Endothelial cell of umbilical vein (primary cell): Measurements from ENCODE around the gene SLF2. TPM values are rescaled to one million over a fixed set of nuclear protein-coding genes. Genes with fewer than 3 reads are reported as not detected.

Experiments
- BruUV-seq: library from RNA; stranded (reverse); fragments of 400-500 nt; replicated peaks from 2 replicates; lab custom pipeline; 2021; lab: Mats Ljungman, UMichigan
- CTCF ChIA-PET: fragments of 300-600, 350-600 bp; sonication (Branson Sonifier 250); formaldehyde crosslinking; loops from one replicate; lab custom pipeline; 2021; ENCODE audit warnings: antibody characterized with exemption, inconsistent platforms; lab: Charles Lee
- POLR2A ChIA-PET: fragments of 300-600, 350-600 bp; sonication (Branson Sonifier 250); formaldehyde crosslinking; loops from one replicate; lab custom pipeline; 2021; ENCODE audit warnings: antibody characterized with exemption, inconsistent platforms; lab: Charles Lee
- DNase-seq: peaks from one replicate; pipeline ENCODE4 v3.0.0-alpha.2; 2011; ENCODE audit warnings: low read depth, low spot score
- FAIRE-seq: peaks from 2 replicates; lab custom pipeline; 2011; peaks lifted over from hg19 to GRCh38; lab: Jason Lieb, UNC
- H2AFZ ChIP-seq: 2 replicates; pipeline ENCODE4 v1.6.0; 2012; ENCODE audit warnings: low read depth, low read length, control low read depth, inconsistent platforms
- H3K27ac ChIP-seq: 2 replicates; pipeline ENCODE4 v1.5.1; 2011; ENCODE audit warnings: low read depth, mild to moderate bottlenecking, control low read depth, low read length, moderate library complexity; ENCODE audit not compliant: insufficient read depth
- H3K27me3 ChIP-seq, 2 experiments: 2 replicates each; pipeline versions ENCODE4 v1.6.0 to v1.6.1; 2011; ENCODE audit warnings: low read length in 2 of 2, mixed read lengths in 1 of 2; ENCODE audit not compliant: control insufficient read depth in 2 of 2, insufficient read depth in 2 of 2
- H3K36me3 ChIP-seq, 2 experiments: 2 replicates in 1 of 2; 3 replicates in 1 of 2; pipeline ENCODE4 v1.5.1; 2011; ENCODE audit warnings: low read length in 2 of 2, mild to moderate bottlenecking in 1 of 2, moderate library complexity in 1 of 2; ENCODE audit not compliant: control insufficient read depth in 2 of 2, insufficient read depth in 2 of 2; ENCODE audit errors: extremely low read depth in 1 of 2
- H3K4me1 ChIP-seq: 3 replicates; pipeline ENCODE4 v1.5.1; 2011; ENCODE audit warnings: mild to moderate bottlenecking, low read length; ENCODE audit not compliant: control insufficient read depth, insufficient read depth; ENCODE audit errors: extremely low read depth
- H3K4me2 ChIP-seq: 2 replicates; pipeline ENCODE4 v1.6.1; 2011; ENCODE audit warnings: low read length, control low read depth, mixed read lengths; ENCODE audit not compliant: insufficient read depth
- H3K4me3 ChIP-seq, 3 experiments: fragments of 200-600 bp in 1 of 3; sonication (generic), shearing (Covaris generic) in 1 of 3; replicated peaks in 1 of 3; 2 replicates each; pipeline ENCODE4 v1.5.1; 2011 to 2016; ENCODE audit warnings: control low read depth in 3 of 3, low read length in 3 of 3, mild to moderate bottlenecking in 2 of 3, inconsistent platforms in 1 of 3, low read depth in 1 of 3, moderate library complexity in 1 of 3; ENCODE audit not compliant: insufficient read depth in 1 of 3
- H3K79me2 ChIP-seq: 2 replicates; pipeline ENCODE4 v1.6.0; 2012; ENCODE audit warnings: low read length, inconsistent platforms; ENCODE audit not compliant: control insufficient read depth, insufficient read depth
- H3K9ac ChIP-seq: replicated peaks from 2 replicates; pipeline ENCODE3; 2011; ENCODE audit warnings: low read length, control low read depth; ENCODE audit not compliant: insufficient read depth; ENCODE audit errors: extremely low read depth
- H3K9me1 ChIP-seq: replicated peaks from 3 replicates; pipeline ENCODE4 v1.6.0; 2011; ENCODE audit warnings: mild to moderate bottlenecking, low read length; ENCODE audit not compliant: control insufficient read depth, insufficient read depth; ENCODE audit errors: extremely low read depth
- H3K9me3 ChIP-seq: replicated peaks from 2 replicates; pipeline ENCODE4 v1.5.1; 2012; ENCODE audit warnings: low read length, inconsistent platforms; ENCODE audit not compliant: control insufficient read depth, insufficient read depth
- H4K20me1 ChIP-seq: replicated peaks from 2 replicates; pipeline ENCODE3; 2011; ENCODE audit warnings: mild to moderate bottlenecking, low read length; ENCODE audit not compliant: control insufficient read depth, insufficient read depth; ENCODE audit errors: extremely low read depth
- EZH2 ChIP-seq: IDR thresholded peaks from 2 replicates; pipeline ENCODE4 v1.6.1; 2012; ENCODE audit warnings: borderline replicate concordance, low read depth, mild to moderate bottlenecking, moderate library complexity, low read length, inconsistent platforms; ENCODE audit not compliant: severe bottlenecking
- FOS ChIP-seq: IDR thresholded peaks from 2 replicates; pipeline ENCODE4 v1.6.1; 2011; ENCODE audit warnings: mild to moderate bottlenecking, low read length, moderate library complexity, borderline replicate concordance; ENCODE audit not compliant: insufficient read depth
- GATA2 ChIP-seq: IDR thresholded peaks from 2 replicates; pipeline ENCODE4 v1.7.0; 2011; ENCODE audit warnings: low read depth, mild to moderate bottlenecking, moderate library complexity, mixed read lengths, low read length; ENCODE audit not compliant: insufficient read length, insufficient read depth
- JUN ChIP-seq: IDR thresholded peaks from 2 replicates; pipeline ENCODE4 v1.6.1; 2011; ENCODE audit warnings: borderline replicate concordance, low read depth; ENCODE audit not compliant: insufficient read length, insufficient read depth
- MYC ChIP-seq: IDR thresholded peaks from one replicate; pipeline ENCODE4 v1.6.1; 2011; ENCODE audit warnings: mild to moderate bottlenecking, low read depth, low read length
- POLR2A ChIP-seq: IDR thresholded peaks from 2 replicates; pipeline ENCODE4 v1.6.1; 2012; ENCODE audit warnings: low read depth, mild to moderate bottlenecking, control low read depth, low read length
- POLR2AphosphoS5 ChIP-seq: IDR thresholded peaks from 2 replicates; pipeline ENCODE4 v1.6.1; 2012; ENCODE audit warnings: low read depth, mild to moderate bottlenecking, control low read depth, low read length, moderate library complexity; ENCODE audit not compliant: insufficient read depth
- dilution Hi-C: fragments of 300-500 bp; cut with MboI; formaldehyde crosslinking; loops from one replicate; pipeline ENCODE4 v1.15.0; 2019; ENCODE audit warnings: low sequenced_read_pairs; ENCODE audit not compliant: extremely low pct_ligation_motif_present
- intact Hi-C: fragments of 100-400 bp; cut with micrococcal nuclease; formaldehyde crosslinking; loops from one replicate; pipeline ENCODE4 v1.10.0; 2022
- polyA plus RNA-seq, 4 experiments: library from polyadenylated mRNA; depleted of rRNA in 3 of 4; stranded (reverse) in 3 of 4; unstranded in 1 of 4; fragments of >200 nt; gene quantifications; 2 replicates each; pipeline versions ENCODE4 v1.2.1 to v1.2.3, GENCODE V29; 2011 to 2012; ENCODE audit warnings: missing spikeins in 1 of 4
- total RNA-seq: library from RNA; stranded (reverse); gene quantifications from 2 replicates; pipeline ENCODE4 v1.2.3, GENCODE V29; 2021
- TF ChIP-seq, protein P1 (sequence below): IDR thresholded peaks from 2 replicates; pipeline ENCODE4 v1.6.1; 2011; ENCODE audit not compliant: insufficient read depth, insufficient read length
- TF ChIP-seq, protein P2 (sequence below), 2 donors: IDR thresholded peaks; 1 replicate in 1 of 2; 2 replicates in 1 of 2; pipeline ENCODE4 v1.5.1; 2011; ENCODE audit warnings: low read length in 2 of 2, mild to moderate bottlenecking in 2 of 2, moderate library complexity in 2 of 2, control low read depth in 1 of 2, inconsistent platforms in 1 of 2, low read depth in 1 of 2; ENCODE audit not compliant: insufficient read depth in 1 of 2; ENCODE audit errors: extremely low read depth in 1 of 2

The SLF2 gene
- total and polyA plus RNA-seq, 2 donors (not counting 3 experiments of a cell fraction or from before 2014, with no cell fraction given), result 7.5 to 35.5 TPM

DNA sequence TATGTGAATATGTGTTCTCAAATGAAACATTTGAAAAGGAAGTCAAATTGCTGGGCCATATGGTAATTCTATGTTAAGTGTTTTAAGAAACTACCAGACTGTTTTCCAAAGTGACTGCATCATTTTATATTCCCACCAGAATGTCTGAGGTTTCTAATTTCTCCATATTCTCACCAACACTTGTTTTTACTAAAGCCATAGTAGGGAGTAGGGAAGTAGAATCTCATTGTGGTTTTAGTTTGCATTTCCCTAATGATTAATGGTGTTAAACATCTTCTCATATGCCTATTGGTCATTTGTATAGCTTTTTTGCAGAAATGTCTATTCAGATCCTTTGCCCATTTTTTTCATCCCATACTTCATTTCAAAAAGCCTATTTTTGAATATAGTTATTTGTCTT is 47.5 kb downstream of the SLF2 start:
- H3K4me2 ChIP-seq, result no peak overlapping the region
- DNase-seq (no peak), FAIRE-seq (no peak)
- H3K4me3 ChIP-seq, result no peak overlapping the region
- H3K36me3 ChIP-seq, result peaks cover 7 to 16% of the 10 kb centered on the region in 2 experiments
- H4K20me1 ChIP-seq, result no peaks in the 10 kb centered on the region
- H3K27me3 ChIP-seq, result no peaks in the 10 kb centered on the region
- dilution Hi-C loops (no loop called here), intact Hi-C loops (no loop called here)
- H3K79me2 ChIP-seq, result no peaks in the 10 kb centered on the region
- CTCF ChIA-PET, result no interaction called here
- no TSS peak for BruUV-seq
- H2AFZ ChIP-seq, result no peak overlapping the region
- POLR2A ChIA-PET, result no interaction called here
- TF ChIP-seq POLR2A (no peak), JUN (no peak), MYC (no peak), EZH2 (no peak), FOS (no peak), GATA2 (no peak), POLR2AphosphoS5 (no peak)
- TF ChIP-seq, protein P1, sequence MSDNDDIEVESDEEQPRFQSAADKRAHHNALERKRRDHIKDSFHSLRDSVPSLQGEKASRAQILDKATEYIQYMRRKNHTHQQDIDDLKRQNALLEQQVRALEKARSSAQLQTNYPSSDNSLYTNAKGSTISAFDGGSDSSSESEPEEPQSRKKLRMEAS, result no peak
- TF ChIP-seq, protein P2, sequence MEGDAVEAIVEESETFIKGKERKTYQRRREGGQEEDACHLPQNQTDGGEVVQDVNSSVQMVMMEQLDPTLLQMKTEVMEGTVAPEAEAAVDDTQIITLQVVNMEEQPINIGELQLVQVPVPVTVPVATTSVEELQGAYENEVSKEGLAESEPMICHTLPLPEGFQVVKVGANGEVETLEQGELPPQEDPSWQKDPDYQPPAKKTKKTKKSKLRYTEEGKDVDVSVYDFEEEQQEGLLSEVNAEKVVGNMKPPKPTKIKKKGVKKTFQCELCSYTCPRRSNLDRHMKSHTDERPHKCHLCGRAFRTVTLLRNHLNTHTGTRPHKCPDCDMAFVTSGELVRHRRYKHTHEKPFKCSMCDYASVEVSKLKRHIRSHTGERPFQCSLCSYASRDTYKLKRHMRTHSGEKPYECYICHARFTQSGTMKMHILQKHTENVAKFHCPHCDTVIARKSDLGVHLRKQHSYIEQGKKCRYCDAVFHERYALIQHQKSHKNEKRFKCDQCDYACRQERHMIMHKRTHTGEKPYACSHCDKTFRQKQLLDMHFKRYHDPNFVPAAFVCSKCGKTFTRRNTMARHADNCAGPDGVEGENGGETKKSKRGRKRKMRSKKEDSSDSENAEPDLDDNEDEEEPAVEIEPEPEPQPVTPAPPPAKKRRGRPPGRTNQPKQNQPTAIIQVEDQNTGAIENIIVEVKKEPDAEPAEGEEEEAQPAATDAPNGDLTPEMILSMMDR (IDR thresholded peaks at IDR 0.05; ENCODE audit: extremely low read depth in 1 of 2, insufficient read depth in 1 of 2, low read depth in 1 of 2, low read length in 2 of 2), result no peak
- H3K27ac ChIP-seq, result no peak overlapping the region
- no peaks in the 10 kb centered on the region for H3K4me1 ChIP-seq
- H3K9me3 ChIP-seq, result no peaks in the 10 kb centered on the region
- H3K9me1 ChIP-seq, result no peaks in the 10 kb centered on the region
- no peak overlapping the region for H3K9ac ChIP-seq
